Small intestine (tissue), 7 donors: ENCODE data around the gene METTL15. TPM values are rescaled to one million over a fixed set of nuclear protein-coding genes. Genes with fewer than 3 reads are reported as not detected.

ENCODE experiments used
- DNase-seq, 2 donors: peaks; one replicate each; pipeline versions ENCODE4 v3.0.0 to v3.0.0-alpha.2; 2013
- FAIRE-seq: peaks from 2 replicates; lab custom pipeline; 2012; peaks lifted over from hg19 to GRCh38; lab: Jason Lieb, UNC
- H3K27ac ChIP-seq, 3 donors: one replicate each; pipeline ENCODE4 v1.5.1; 2013; ENCODE audit warnings: low read length in 2 of 3, mild to moderate bottlenecking in 2 of 3, control low read depth in 1 of 3, inconsistent platforms in 1 of 3, low read depth in 1 of 3, moderate library complexity in 1 of 3
- H3K27me3 ChIP-seq, 3 donors: one replicate each; pipeline ENCODE4 v1.6.1; 2013; ENCODE audit warnings: low read length in 3 of 3, inconsistent platforms in 1 of 3; ENCODE audit not compliant: control insufficient read depth in 3 of 3, insufficient read depth in 3 of 3
- H3K36me3 ChIP-seq, 3 donors: one replicate each; pipeline ENCODE4 v1.6.1; 2013; ENCODE audit warnings: low read length in 3 of 3, inconsistent platforms in 1 of 3, low read depth in 1 of 3, mild to moderate bottlenecking in 1 of 3, moderate library complexity in 1 of 3; ENCODE audit not compliant: control insufficient read depth in 3 of 3, insufficient read depth in 2 of 3
- H3K4me1 ChIP-seq, 3 donors: one replicate each; pipeline ENCODE4 v1.6.1; 2013; ENCODE audit warnings: low read length in 2 of 3, inconsistent platforms in 1 of 3, low read depth in 1 of 3, mild to moderate bottlenecking in 1 of 3, moderate library complexity in 1 of 3; ENCODE audit not compliant: control insufficient read depth in 3 of 3, insufficient read depth in 2 of 3
- H3K4me3 ChIP-seq, 3 donors: one replicate each; pipeline ENCODE4 v1.5.1; 2013; ENCODE audit warnings: low read length in 3 of 3, control low read depth in 1 of 3, inconsistent platforms in 1 of 3, low read depth in 1 of 3, mild to moderate bottlenecking in 1 of 3, moderate library complexity in 1 of 3
- H3K9me3 ChIP-seq, 2 donors: one replicate each; pipeline ENCODE4 v1.6.1; 2013; ENCODE audit warnings: low read depth in 1 of 2, low read length in 1 of 2; ENCODE audit not compliant: control insufficient read depth in 2 of 2, insufficient read depth in 1 of 2
- WGBS, 3 donors: extraction: QIAGEN DNeasy Blood & Tissue Kit; methylation state at CpG; one replicate each; pipeline ENCODE4 v1.1.7; 2013; 5-methylcytosine and 5-hydroxymethylcytosine counted together
- polyA plus RNA-seq, 4 donors: library from polyadenylated mRNA; stranded (reverse) in 3 of 4; unstranded in 1 of 4; fragments of 200-250 nt in 3 of 4; fragments of 120-200 nt in 1 of 4; gene quantifications; one replicate each; pipeline versions ENCODE4 v1.2.1 to v1.2.3, GENCODE V29; 2013
- donor health status: healthy with polysubstance abuse.
- donor health status: control.
- donor health status: control.
- donor health status: Bipolar disorder and iron deficiency.
- donor health status: healthy.

Gene METTL15
- polyA plus RNA-seq, 4 donors, result 2.4 to 16.6 (median 4.8) TPM

- H3K27me3 ChIP-seq, result no peaks in the 10 kb centered on the region
- no peak overlapping the region for H3K27ac ChIP-seq
- DNase-seq (no peak), FAIRE-seq (no peak)
- H3K4me3 ChIP-seq, result no peak overlapping the region
- H3K36me3 ChIP-seq, result no peaks in the 10 kb centered on the region
- H3K9me3 ChIP-seq, result no peaks in the 10 kb centered on the region
- no peaks in the 10 kb centered on the region for H3K4me1 ChIP-seq
These were observed 120.2 kb downstream of the METTL15 start for GRCh38 chr11:28228196-28228895.

GRCh38 chr11:28231475-28231874 lies 123.3 kb downstream of the METTL15 start:
- H3K4me1 ChIP-seq, result no peaks in the 10 kb centered on the region
- H3K27me3 ChIP-seq, result no peaks in the 10 kb centered on the region
- FAIRE-seq (no peak), DNase-seq (no peak)
- WGBS, 3 donors, result 94 to 98% (median 95%) methylated on average over 2 of the region's 2 CpGs
- H3K9me3 ChIP-seq, result no peaks in the 10 kb centered on the region
- no peaks in the 10 kb centered on the region for H3K36me3 ChIP-seq
- no peak overlapping the region for H3K27ac ChIP-seq
- no peak overlapping the region for H3K4me3 ChIP-seq

GRCh38 chr11:28232649-28233048 lies 124.5 kb downstream of the METTL15 start:
- 88 to 95% (median 88%) methylated on average over 4 of the region's 4 CpGs for WGBS, 3 donors
- no peak for FAIRE-seq

GRCh38 chr11:28241760-28242159 lies 133.6 kb downstream of the METTL15 start:
- Histone ChIP-seq H3K27me3 (no peaks in the 10 kb centered on the region), H3K4me1 (no peaks in the 10 kb centered on the region), H3K9me3 (no peaks in the 10 kb centered on the region), H3K4me3 (no peak overlapping the region), H3K27ac (no peak overlapping the region), H3K36me3 (no peaks in the 10 kb centered on the region)
- no peak for FAIRE-seq
- no peak for DNase-seq

More at GRCh38 chr11:28232649-28233048, 124.5 kb downstream of the METTL15 start:
- H3K4me3 ChIP-seq, result no peak overlapping the region
- H3K4me1 ChIP-seq, result no peaks in the 10 kb centered on the region
- H3K36me3 ChIP-seq, result no peaks in the 10 kb centered on the region
- H3K27ac ChIP-seq, result no peak overlapping the region
- no peaks in the 10 kb centered on the region for H3K27me3 ChIP-seq
- DNase-seq, result no peak
- H3K9me3 ChIP-seq, result no peaks in the 10 kb centered on the region

GRCh38 chr11:28242596-28242995 lies 134.4 kb downstream of the METTL15 start:
- Histone ChIP-seq H3K27ac (no peak overlapping the region), H3K9me3 (no peaks in the 10 kb centered on the region), H3K27me3 (no peaks in the 10 kb centered on the region), H3K4me1 (no peaks in the 10 kb centered on the region), H3K4me3 (no peak overlapping the region), H3K36me3 (no peaks in the 10 kb centered on the region)
- FAIRE-seq (no peak), DNase-seq (no peak)
- WGBS, 3 donors, result 95 to 97% (median 97%) methylated on average over 4 of the region's 4 CpGs

GRCh38 chr11:28243061-28243460 lies 134.9 kb downstream of the METTL15 start:
- WGBS, 3 donors, result 85 to 95% (median 95%) methylated on average over 2 of the region's 2 CpGs
- H3K27ac ChIP-seq, result no peak overlapping the region
- no peaks in the 10 kb centered on the region for H3K9me3 ChIP-seq
- no peaks in the 10 kb centered on the region for H3K27me3 ChIP-seq
- H3K36me3 ChIP-seq, result no peaks in the 10 kb centered on the region
- no peaks in the 10 kb centered on the region for H3K4me1 ChIP-seq
- DNase-seq (no peak), FAIRE-seq (no peak)
- no peak overlapping the region for H3K4me3 ChIP-seq

- FAIRE-seq (no peak), DNase-seq (no peak)
- no peaks in the 10 kb centered on the region for H3K27me3 ChIP-seq
- H3K9me3 ChIP-seq, result no peaks in the 10 kb centered on the region
- 84 to 92% (median 89%) methylated on average over 2 of the region's 2 CpGs for WGBS, 3 donors
- no peaks in the 10 kb centered on the region for H3K4me1 ChIP-seq
- H3K4me3 ChIP-seq, result no peak overlapping the region
- H3K27ac ChIP-seq, result no peak overlapping the region
- H3K36me3 ChIP-seq, result no peaks in the 10 kb centered on the region
These were observed 135.4 kb downstream of the METTL15 start for GRCh38 chr11:28243581-28243980.

GRCh38 chr11:28245131-28245530 lies 136.9 kb downstream of the METTL15 start:
- no peak for FAIRE-seq
- WGBS, 3 donors, result 91 to 93% (median 92%) methylated on average over 2 of the region's 2 CpGs
- no peak for DNase-seq
- Histone ChIP-seq H3K27me3 (no peaks in the 10 kb centered on the region), H3K4me3 (no peak overlapping the region), H3K36me3 (no peaks in the 10 kb centered on the region), H3K4me1 (no peaks in the 10 kb centered on the region), H3K9me3 (no peaks in the 10 kb centered on the region), H3K27ac (no peak overlapping the region)

- H3K27ac ChIP-seq, result no peak overlapping the region
- H3K27me3 ChIP-seq, result no peaks in the 10 kb centered on the region
- H3K4me3 ChIP-seq, result no peak overlapping the region
- no peaks in the 10 kb centered on the region for H3K9me3 ChIP-seq
- H3K4me1 ChIP-seq, result no peaks in the 10 kb centered on the region
- no peaks in the 10 kb centered on the region for H3K36me3 ChIP-seq
- FAIRE-seq (no peak), DNase-seq (no peak)
These were observed 142.0 kb downstream of the METTL15 start for GRCh38 chr11:28250192-28250591.
